Ascending aorta (tissue), 2 donors: ENCODE data around the gene SLC25A21. TPM values are rescaled to one million over a fixed set of nuclear protein-coding genes. Genes with fewer than 3 reads are reported as not detected.
"Not testable (repeated sequence)": the region's sequence is repeated elsewhere in the genome, so short reads cannot be mapped to it uniquely, and the experiment has no call there.

Experiments used
- DNase-seq, 2 donors: peaks; one replicate each; pipeline ENCODE4 v3.0.0-alpha.2; 2019; ENCODE audit warnings: low spot score in 2 of 2
- H3K27ac ChIP-seq, 2 donors: fragments of 200-600 bp; sonication (generic); one replicate each; pipeline ENCODE4 v1.5.1; 2016 to 2017; ENCODE audit warnings: mild to moderate bottlenecking in 1 of 2
- H3K27me3 ChIP-seq: fragments of 200-600 bp; sonication (generic); one replicate; pipeline ENCODE4 v1.5.1; 2017
- H3K36me3 ChIP-seq, 2 donors: fragments of 200-600 bp; sonication (generic); one replicate each; pipeline ENCODE4 v1.5.1; 2016
- H3K4me1 ChIP-seq, 2 donors: fragments of 200-600 bp; sonication (generic); one replicate each; pipeline ENCODE4 v1.5.1; 2016 to 2017; ENCODE audit warnings: mild to moderate bottlenecking in 1 of 2
- H3K4me3 ChIP-seq, 2 donors: fragments of 200-600 bp; sonication (generic); one replicate each; pipeline ENCODE4 v1.5.1; 2016 to 2017; ENCODE audit warnings: mild to moderate bottlenecking in 1 of 2
- H3K9me3 ChIP-seq, 2 donors: fragments of 200-600 bp; sonication (generic); one replicate each; pipeline ENCODE4 v1.5.1; 2016
- CTCF ChIP-seq, 3 experiments: fragments of 200-600 bp in 2 of 3; fragments of 450-650 bp in 1 of 3; sonication (generic) in 2 of 3; IDR thresholded peaks; one replicate each; pipeline ENCODE4 v1.5.1; 2016 to 2019; ENCODE audit warnings: antibody characterized with exemption in 3 of 3, mild to moderate bottlenecking in 1 of 3, moderate library complexity in 1 of 3
- intact Hi-C: fragments of 100-400 bp; cut with DNase I; formaldehyde crosslinking; loops from one replicate; pipeline ENCODE4 v1.15.1; 2023
- total RNA-seq: library from RNA; depleted of rRNA; stranded (reverse); fragments of >200 nt; gene quantifications from one replicate; pipeline ENCODE4 v1.1.0, GENCODE V29; 2016

Gene SLC25A21
- total RNA-seq, 1 donor from 2014 or later, result not detected

- Histone ChIP-seq H3K27ac (no peak overlapping the region), H3K36me3 (no peaks in the 10 kb centered on the region), H3K9me3 (no peaks in the 10 kb centered on the region), H3K27me3 (no peaks in the 10 kb centered on the region), H3K4me3 (no peak overlapping the region), H3K4me1 (no peaks in the 10 kb centered on the region)
- no peak for TF ChIP-seq CTCF (IDR thresholded peaks at IDR 0.05)
- intact Hi-C loops, result no loop called here
- no peak for DNase-seq
These were observed 257.3 kb downstream of the SLC25A21 start for GRCh38 chr14:36915081-36915480.

- Histone ChIP-seq H3K27ac (no peak overlapping the region), H3K27me3 (no peaks in the 10 kb centered on the region), H3K36me3 (no peaks in the 10 kb centered on the region), H3K4me3 (no peak overlapping the region), H3K4me1 (no peaks in the 10 kb centered on the region), H3K9me3 (no peaks in the 10 kb centered on the region)
- intact Hi-C loops, result no loop called here
- no peak for DNase-seq
- TF ChIP-seq CTCF (IDR thresholded peaks at IDR 0.05), result no peak
These were observed 261.8 kb downstream of the SLC25A21 start for GRCh38 chr14:36910578-36910977.

GRCh38 chr14:36905272-36905888, 267.0 kb downstream of the SLC25A21 start:
- Histone ChIP-seq H3K9me3 (no peaks in the 10 kb centered on the region), H3K4me3 (no peak overlapping the region), H3K27me3 (no peaks in the 10 kb centered on the region), H3K36me3 (no peaks in the 10 kb centered on the region), H3K4me1 (no peaks in the 10 kb centered on the region), H3K27ac (no peak overlapping the region)
- DNase-seq, result no peak
- intact Hi-C loops, result no loop called here
- TF ChIP-seq CTCF (IDR thresholded peaks at IDR 0.05), result no peak

GRCh38 chr14:36901861-36902260, 270.5 kb downstream of the SLC25A21 start:
- H3K27me3 ChIP-seq, result no peaks in the 10 kb centered on the region
- no peak for TF ChIP-seq CTCF (IDR thresholded peaks at IDR 0.05)
- intact Hi-C loops, result no loop called here
- H3K4me3 ChIP-seq, result no peak overlapping the region
- no peaks in the 10 kb centered on the region for H3K9me3 ChIP-seq
- no peaks in the 10 kb centered on the region for H3K4me1 ChIP-seq
- no peaks in the 10 kb centered on the region for H3K36me3 ChIP-seq
- no peak for DNase-seq
- no peak overlapping the region for H3K27ac ChIP-seq

GRCh38 chr14:36900846-36901245, 271.6 kb downstream of the SLC25A21 start:
- H3K36me3 ChIP-seq, result no peaks in the 10 kb centered on the region
- no peaks in the 10 kb centered on the region for H3K4me1 ChIP-seq
- H3K27me3 ChIP-seq, result no peaks in the 10 kb centered on the region
- no peak overlapping the region for H3K4me3 ChIP-seq
- H3K9me3 ChIP-seq, result no peaks in the 10 kb centered on the region
- intact Hi-C loops, result no loop called here
- no peak overlapping the region for H3K27ac ChIP-seq
- no peak for TF ChIP-seq CTCF (IDR thresholded peaks at IDR 0.05)
- DNase-seq, result no peak

GRCh38 chr14:36896300-36896699, 276.1 kb downstream of the SLC25A21 start:
- H3K4me1 ChIP-seq, H3K27ac ChIP-seq, H3K36me3 ChIP-seq, DNase-seq, intact Hi-C loops, H3K27me3 ChIP-seq, H3K4me3 ChIP-seq, H3K9me3 ChIP-seq: not testable (repeated sequence)
